Measurements from ENCODE around the gene AOC1. TPM values are rescaled to one million over a fixed set of nuclear protein-coding genes. Genes with fewer than 3 reads are reported as not detected.

AOC1 gene
- total RNA-seq, 1 donor: not detected

GRCh38 chr7:150863946-150864345 is 11.6 kb downstream of the AOC1 start:
- Histone ChIP-seq H2AFZ (ENCODE audit: low read length) (no peak overlapping the region), H3K4me1 (ENCODE audit: insufficient read depth, low read length) (no peaks in the 10 kb centered on the region), H3K9me3 (ENCODE audit: low read depth, low read length) (no peaks in the 10 kb centered on the region), H3K27ac (ENCODE audit: low read depth, low read length) (no peak overlapping the region), H4K20me1 (ENCODE audit: insufficient read depth, low read length) (no peaks in the 10 kb centered on the region), H3K4me3 (ENCODE audit: insufficient read depth, low read length) (no peak overlapping the region), H3K4me2 (ENCODE audit: insufficient read depth, low read length) (no peak overlapping the region), H3K27me3 (ENCODE audit: insufficient read depth, low read length) (no peaks in the 10 kb centered on the region), H3K79me2 (ENCODE audit: insufficient read depth, low read length) (no peaks in the 10 kb centered on the region), H3K36me3 (ENCODE audit: insufficient read depth, low read length) (no peaks in the 10 kb centered on the region)
- DNase-seq (ENCODE audit: insufficient read length, low spot score, missing footprints): no peak
- TF ChIP-seq CTCF (IDR thresholded peaks at IDR 0.05; ENCODE audit: extremely low read depth, low read depth, low read length): no peak

- H3K9me3 ChIP-seq (ENCODE audit: low read depth, low read length): no peaks in the 10 kb centered on the region
- no peaks in the 10 kb centered on the region for H3K4me1 ChIP-seq (ENCODE audit: insufficient read depth, low read length)
- no peaks in the 10 kb centered on the region for H3K79me2 ChIP-seq (ENCODE audit: insufficient read depth, low read length)
These were observed 14.7 kb downstream of the AOC1 start for GRCh38 chr7:150866932-150867564.

GRCh38 chr7:150867605-150868004 is 15.3 kb downstream of the AOC1 start:
- no peaks in the 10 kb centered on the region for H4K20me1 ChIP-seq (ENCODE audit: insufficient read depth, low read length)
- H3K4me3 ChIP-seq (ENCODE audit: insufficient read depth, low read length): no peak overlapping the region
- no peak for DNase-seq (ENCODE audit: insufficient read length, low spot score, missing footprints)
- H3K27me3 ChIP-seq (ENCODE audit: insufficient read depth, low read length): no peaks in the 10 kb centered on the region
- H3K9me3 ChIP-seq (ENCODE audit: low read depth, low read length): no peaks in the 10 kb centered on the region
- no peaks in the 10 kb centered on the region for H3K4me1 ChIP-seq (ENCODE audit: insufficient read depth, low read length)
- H3K4me2 ChIP-seq (ENCODE audit: insufficient read depth, low read length): no peak overlapping the region
- H3K36me3 ChIP-seq (ENCODE audit: insufficient read depth, low read length): no peaks in the 10 kb centered on the region
- no peaks in the 10 kb centered on the region for H3K79me2 ChIP-seq (ENCODE audit: insufficient read depth, low read length)
- no peak overlapping the region for H2AFZ ChIP-seq (ENCODE audit: low read length)
- no peak for TF ChIP-seq CTCF (IDR thresholded peaks at IDR 0.05; ENCODE audit: extremely low read depth, low read depth, low read length)
- no peak overlapping the region for H3K27ac ChIP-seq (ENCODE audit: low read depth, low read length)

More at GRCh38 chr7:150866932-150867564, 14.7 kb downstream of the AOC1 start:
- TF ChIP-seq CTCF (IDR thresholded peaks at IDR 0.05; ENCODE audit: extremely low read depth, low read depth, low read length): no peak
- Histone ChIP-seq H2AFZ (ENCODE audit: low read length) (no peak overlapping the region), H3K36me3 (ENCODE audit: insufficient read depth, low read length) (no peaks in the 10 kb centered on the region), H4K20me1 (ENCODE audit: insufficient read depth, low read length) (no peaks in the 10 kb centered on the region), H3K4me3 (ENCODE audit: insufficient read depth, low read length) (no peak overlapping the region), H3K27me3 (ENCODE audit: insufficient read depth, low read length) (no peaks in the 10 kb centered on the region), H3K27ac (ENCODE audit: low read depth, low read length) (no peak overlapping the region), H3K4me2 (ENCODE audit: insufficient read depth, low read length) (no peak overlapping the region)
- no peak for DNase-seq (ENCODE audit: insufficient read length, low spot score, missing footprints)

GRCh38 chr7:150869467-150869866 is 17.1 kb downstream of the AOC1 start:
- no peaks in the 10 kb centered on the region for H3K4me1 ChIP-seq (ENCODE audit: insufficient read depth, low read length)
- H3K27ac ChIP-seq (ENCODE audit: low read depth, low read length): no peak overlapping the region
- H3K4me3 ChIP-seq (ENCODE audit: insufficient read depth, low read length): no peak overlapping the region
- H3K27me3 ChIP-seq (ENCODE audit: insufficient read depth, low read length): no peaks in the 10 kb centered on the region
- TF ChIP-seq CTCF (IDR thresholded peaks at IDR 0.05; ENCODE audit: extremely low read depth, low read depth, low read length): no peak
- H3K9me3 ChIP-seq (ENCODE audit: low read depth, low read length): no peaks in the 10 kb centered on the region
- DNase-seq (ENCODE audit: insufficient read length, low spot score, missing footprints): no peak
- no peaks in the 10 kb centered on the region for H3K79me2 ChIP-seq (ENCODE audit: insufficient read depth, low read length)
- H4K20me1 ChIP-seq (ENCODE audit: insufficient read depth, low read length): no peaks in the 10 kb centered on the region
- no peaks in the 10 kb centered on the region for H3K36me3 ChIP-seq (ENCODE audit: insufficient read depth, low read length)
- no peak overlapping the region for H3K4me2 ChIP-seq (ENCODE audit: insufficient read depth, low read length)
- H2AFZ ChIP-seq (ENCODE audit: low read length): no peak overlapping the region

Data from osteoblast (primary cell).